ENCODE results near the gene SORCS2.
"Not testable (repeated sequence)": the region's sequence is repeated elsewhere in the genome, so short reads cannot be mapped to it uniquely, and the experiment has no call there.

- not testable (repeated sequence) for TF ChIP-seq CTCF, POLR2A (IDR thresholded peaks at IDR 0.05)
These were observed 260.5 kb downstream of the SORCS2 start for GRCh38 chr4:7452802-7453201.

Measured in Peyer's patch (tissue), 4 donors.